HFFc6 (cell line): ENCODE measurements around the gene NOXA1. TPM values are rescaled to one million over a fixed set of nuclear protein-coding genes. Genes with fewer than 3 reads are reported as not detected.

Source experiments
- DNase-seq: peaks from one replicate; pipeline ENCODE4 v3.0.0-alpha.2; 2018
- H3K27ac Mint-ChIP-seq: 2 replicates; pipeline ENCODE4 v1.8.0; 2020; ENCODE audit warnings: mild to moderate bottlenecking, mixed read lengths
- H3K27me3 Mint-ChIP-seq: 2 replicates; pipeline ENCODE4 v1.8.0; 2021; ENCODE audit warnings: mild to moderate bottlenecking, moderate library complexity, mixed read lengths; ENCODE audit not compliant: insufficient read depth
- H3K36me3 Mint-ChIP-seq: 2 replicates; pipeline ENCODE4 v1.8.0; 2021; ENCODE audit warnings: low read depth, mixed read lengths
- H3K4me1 Mint-ChIP-seq: 2 replicates; pipeline ENCODE4 v1.8.0; 2020; ENCODE audit warnings: low read depth, mixed read lengths
- H3K4me3 Mint-ChIP-seq: 2 replicates; pipeline ENCODE4 v1.8.0; 2020; ENCODE audit warnings: mild to moderate bottlenecking, moderate library complexity, mixed read lengths
- H3K9me3 Mint-ChIP-seq: 2 replicates; pipeline ENCODE4 v1.8.0; 2020; ENCODE audit warnings: mild to moderate bottlenecking, mixed read lengths
- total RNA-seq, 6 experiments: library from RNA; stranded (reverse); fragmentation: NEBNext Ultra II Directional; extraction: Animal tissue kit (Norgen Biotek cat#: 25700); gene quantifications; 2 replicates in 1 of 6; 3 replicates in 5 of 6; pipeline ENCODE4 v1.2.3, GENCODE V29; 2021
- TF ChIP-seq, protein P1 (sequence below): fragments of 200-600 bp; sonication (generic); IDR thresholded peaks from 2 replicates; pipeline ENCODE4 v1.5.0; 2021; ENCODE audit warnings: antibody characterized with exemption, mild to moderate bottlenecking

The NOXA1 gene
- total RNA-seq, 6 experiments from 2014 or later = 0.09 to 0.36 (median 0.20) TPM; not detected in 1

- no peak overlapping the region for H3K27ac Mint-ChIP-seq
- peaks cover 4% of the 10 kb centered on the region; the same call in 1 of the 2 replicates for H3K4me1 Mint-ChIP-seq
- TF ChIP-seq, protein P1, sequence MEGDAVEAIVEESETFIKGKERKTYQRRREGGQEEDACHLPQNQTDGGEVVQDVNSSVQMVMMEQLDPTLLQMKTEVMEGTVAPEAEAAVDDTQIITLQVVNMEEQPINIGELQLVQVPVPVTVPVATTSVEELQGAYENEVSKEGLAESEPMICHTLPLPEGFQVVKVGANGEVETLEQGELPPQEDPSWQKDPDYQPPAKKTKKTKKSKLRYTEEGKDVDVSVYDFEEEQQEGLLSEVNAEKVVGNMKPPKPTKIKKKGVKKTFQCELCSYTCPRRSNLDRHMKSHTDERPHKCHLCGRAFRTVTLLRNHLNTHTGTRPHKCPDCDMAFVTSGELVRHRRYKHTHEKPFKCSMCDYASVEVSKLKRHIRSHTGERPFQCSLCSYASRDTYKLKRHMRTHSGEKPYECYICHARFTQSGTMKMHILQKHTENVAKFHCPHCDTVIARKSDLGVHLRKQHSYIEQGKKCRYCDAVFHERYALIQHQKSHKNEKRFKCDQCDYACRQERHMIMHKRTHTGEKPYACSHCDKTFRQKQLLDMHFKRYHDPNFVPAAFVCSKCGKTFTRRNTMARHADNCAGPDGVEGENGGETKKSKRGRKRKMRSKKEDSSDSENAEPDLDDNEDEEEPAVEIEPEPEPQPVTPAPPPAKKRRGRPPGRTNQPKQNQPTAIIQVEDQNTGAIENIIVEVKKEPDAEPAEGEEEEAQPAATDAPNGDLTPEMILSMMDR = no peak
- no peak for DNase-seq
- peaks cover 3% of the 10 kb centered on the region; the same call in 1 of the 2 replicates for H3K9me3 Mint-ChIP-seq
- H3K36me3 Mint-ChIP-seq = peaks cover 4% of the 10 kb centered on the region; the same call in 1 of the 2 replicates
- no peak overlapping the region for H3K4me3 Mint-ChIP-seq
- H3K27me3 Mint-ChIP-seq = no peaks in the 10 kb centered on the region; the same call in 1 of the 2 replicates
Observed at GRCh38 chr9:137392232-137393007, 30.8 kb upstream of the NOXA1 start.

GRCh38 chr9:137393176-137394150 lies 29.7 kb upstream of the NOXA1 start:
- DNase-seq = no peak
- Mint-ChIP-seq H3K4me1 (peaks cover 4% of the 10 kb centered on the region; the same call in 1 of the 2 replicates), H3K27ac (no peak overlapping the region), H3K9me3 (peaks cover 3% of the 10 kb centered on the region; the same call in 1 of the 2 replicates), H3K4me3 (no peak overlapping the region), H3K36me3 (peaks cover 10% of the 10 kb centered on the region; the same call in 1 of the 2 replicates), H3K27me3 (no peaks in the 10 kb centered on the region; the same call in 1 of the 2 replicates)
- TF ChIP-seq, protein P1 = no peak

- H3K4me3 Mint-ChIP-seq = no peak overlapping the region
- no peak for DNase-seq
- peaks cover 16% of the 10 kb centered on the region; the same call in 1 of the 2 replicates for H3K36me3 Mint-ChIP-seq
- no peaks in the 10 kb centered on the region; the same call in 1 of the 2 replicates for H3K27me3 Mint-ChIP-seq
- no peak overlapping the region for H3K27ac Mint-ChIP-seq
- peaks cover 4% of the 10 kb centered on the region; the same call in 1 of the 2 replicates for H3K4me1 Mint-ChIP-seq
- TF ChIP-seq, protein P1 = no peak
- peaks cover 3% of the 10 kb centered on the region; the same call in 1 of the 2 replicates for H3K9me3 Mint-ChIP-seq
Observed at GRCh38 chr9:137394866-137395665, 28.1 kb upstream of the NOXA1 start.

- H3K27ac Mint-ChIP-seq = no peak overlapping the region
- peaks cover 4% of the 10 kb centered on the region; the same call in 1 of the 2 replicates for H3K4me1 Mint-ChIP-seq
- TF ChIP-seq, protein P1 = no peak
- H3K27me3 Mint-ChIP-seq = no peaks in the 10 kb centered on the region; the same call in 1 of the 2 replicates
- H3K4me3 Mint-ChIP-seq = no peak overlapping the region
- H3K9me3 Mint-ChIP-seq = peaks cover 3% of the 10 kb centered on the region; the same call in 1 of the 2 replicates
- peaks cover 16% of the 10 kb centered on the region; the same call in 1 of the 2 replicates for H3K36me3 Mint-ChIP-seq
- DNase-seq = no peak
Observed at GRCh38 chr9:137395666-137396010, 27.6 kb upstream of the NOXA1 start.
